HCT116 (cell line): Measurements from ENCODE around the gene TDRD12. TPM values are rescaled to one million over a fixed set of nuclear protein-coding genes. Genes with fewer than 3 reads are reported as not detected.

ENCODE experiments used
- ATAC-seq: fragments of 200-7000 bp; cut with Tn5 transposase; 2 replicates; pipeline ENCODE4 v1.9.1; 2020; ENCODE audit warnings: mild to moderate bottlenecking, moderate library complexity
- BruUV-seq: library from RNA; stranded (reverse); fragments of 400-500 nt; replicated peaks from 2 replicates; lab custom pipeline; 2021; lab: Mats Ljungman, UMichigan
- CTCF ChIA-PET: fragments of 300-600 bp; sonication (Branson Sonifier 250); formaldehyde crosslinking; loops from one replicate; lab custom pipeline; 2021; ENCODE audit warnings: antibody characterized with exemption; lab: Charles Lee
- POLR2A ChIA-PET: fragments of 300-600, 350-600 bp; sonication (Branson Sonifier 250); formaldehyde crosslinking; loops from one replicate; lab custom pipeline; 2021; ENCODE audit warnings: antibody characterized with exemption; lab: Charles Lee
- RAD21 ChIA-PET, 2 experiments: fragments of 300-600 bp; sonication (Branson Sonifier 250); formaldehyde crosslinking; loops; one replicate each; lab custom pipeline; 2023; ENCODE audit warnings: low total read pairs in 2 of 2; ENCODE audit not compliant: uncharacterized antibody in 2 of 2, unreplicated experiment in 2 of 2, low non-redundant PET in 1 of 2; lab: Charles Lee
- DNase-seq: peaks from one replicate; pipeline ENCODE4 v3.0.0-alpha.2; 2010; ENCODE audit warnings: low read depth, low spot score
- H2AFZ ChIP-seq: fragments of 200-600 bp; shearing (Covaris generic), sonication (generic); 2 replicates; pipeline ENCODE4 v1.6.1; 2017; ENCODE audit warnings: low read depth, mixed run types, mixed read lengths, antibody characterized with exemption, low read length; ENCODE audit not compliant: poor library complexity, severe bottlenecking
- H3K27ac ChIP-seq: 2 replicates; pipeline ENCODE4 v1.5.1; 2012; ENCODE audit warnings: low read depth, low read length
- H3K27me3 ChIP-seq: fragments of 200-600 bp; sonication (generic); 2 replicates; pipeline ENCODE4 v1.6.1; 2016; ENCODE audit warnings: mixed run types, low read length, mixed read lengths; ENCODE audit not compliant: insufficient read depth
- H3K36me3 ChIP-seq, 2 experiments: fragments of 200-500 bp in 1 of 2; fragments of 200-600 bp in 1 of 2; sonication (Bioruptor generic) in 1 of 2; sonication (generic) in 1 of 2; 2 replicates each; pipeline versions ENCODE4 v1.5.1 to v1.6.1; 2014 to 2016; ENCODE audit warnings: low read length in 2 of 2, inconsistent platforms in 1 of 2, mixed read lengths in 1 of 2, mixed run types in 1 of 2; ENCODE audit not compliant: insufficient read depth in 2 of 2, control insufficient read depth in 1 of 2
- H3K4me1 ChIP-seq, 2 experiments: fragments of 200-600 bp in 1 of 2; sonication (generic) in 1 of 2; 2 replicates each; pipeline versions ENCODE4 v1.5.1 to v1.6.1; 2012 to 2017; ENCODE audit warnings: low read length in 2 of 2, inconsistent platforms in 1 of 2, mild to moderate bottlenecking in 1 of 2, mixed read lengths in 1 of 2, mixed run types in 1 of 2, moderate library complexity in 1 of 2; ENCODE audit not compliant: insufficient read depth in 2 of 2, control insufficient read depth in 1 of 2
- H3K4me2 ChIP-seq: fragments of 200-600 bp; sonication (generic); 2 replicates; pipeline ENCODE4 v1.6.1; 2017; ENCODE audit warnings: mixed run types, low read length, mixed read lengths
- H3K4me3 ChIP-seq, 2 experiments: fragments of 200-600 bp in 1 of 2; sonication (generic) in 1 of 2; replicated peaks in 1 of 2; 2 replicates each; pipeline ENCODE4 v1.5.1; 2011 to 2016; ENCODE audit warnings: low read length in 2 of 2, control low read depth in 1 of 2, low read depth in 1 of 2, mild to moderate bottlenecking in 1 of 2, mixed read lengths in 1 of 2, mixed run types in 1 of 2
- H3K79me2 ChIP-seq: fragments of 200-600 bp; sonication (generic); 2 replicates; pipeline ENCODE4 v1.6.1; 2017; ENCODE audit warnings: mild to moderate bottlenecking, mixed run types, low read length, moderate library complexity, mixed read lengths; ENCODE audit not compliant: insufficient read depth
- H3K9ac ChIP-seq: fragments of 200-600 bp; sonication (generic); 2 replicates; pipeline ENCODE4 v1.6.1; 2016; ENCODE audit warnings: low read length, mixed read lengths
- H3K9me2 ChIP-seq: fragments of 200-600 bp; sonication (generic), shearing (Covaris generic); 2 replicates; pipeline ENCODE4 v1.6.1; 2017; ENCODE audit warnings: mixed run types, mild to moderate bottlenecking, moderate library complexity; ENCODE audit not compliant: insufficient read depth
- H3K9me3 ChIP-seq, 2 experiments: fragments of 200-500 bp in 1 of 2; fragments of 200-600 bp in 1 of 2; sonication (Bioruptor generic) in 1 of 2; sonication (generic) in 1 of 2; 2 replicates each; pipeline ENCODE4 v1.6.1; 2014 to 2017; ENCODE audit warnings: low read length in 2 of 2, mixed read lengths in 2 of 2, inconsistent platforms in 1 of 2, low read depth in 1 of 2, mild to moderate bottlenecking in 1 of 2, mixed run types in 1 of 2, moderate library complexity in 1 of 2; ENCODE audit not compliant: control insufficient read depth in 1 of 2, insufficient read depth in 1 of 2
- H4K20me1 ChIP-seq: fragments of 200-600 bp; sonication (generic), shearing (Covaris generic); 2 replicates; pipeline ENCODE4 v1.6.1; 2017; ENCODE audit warnings: mixed run types, mild to moderate bottlenecking, moderate library complexity; ENCODE audit not compliant: insufficient read depth
- CBX3 ChIP-seq: IDR thresholded peaks from 2 replicates; pipeline ENCODE4 v1.6.1; 2012; ENCODE audit warnings: low read depth
- CEBPB ChIP-seq: IDR thresholded peaks from 2 replicates; pipeline ENCODE4 v1.6.1; 2012; ENCODE audit warnings: low read depth
- CTCF ChIP-seq, 3 experiments: fragments of 200-600 bp in 1 of 3; sonication (generic) in 1 of 3; IDR thresholded peaks in 2 of 3; conservative IDR thresholded peaks in 1 of 3; 2 replicates each; pipeline ENCODE4 v1.5.1; 2012 to 2017; ENCODE audit warnings: low read depth in 2 of 3, low read length in 2 of 3, antibody characterized with exemption in 1 of 3, borderline replicate concordance in 1 of 3, control low read depth in 1 of 3, mild to moderate bottlenecking in 1 of 3, mixed read lengths in 1 of 3, mixed run types in 1 of 3, moderate library complexity in 1 of 3; ENCODE audit not compliant: insufficient read depth in 1 of 3
- EZH2phosphoT487 ChIP-seq: fragments of 200-600 bp; IDR thresholded peaks from 2 replicates; pipeline ENCODE4 v1.6.1; 2018; ENCODE audit warnings: antibody characterized with exemption, borderline replicate concordance
- FOSL1 ChIP-seq: IDR thresholded peaks from 2 replicates; pipeline ENCODE4 v1.6.1; 2012; ENCODE audit warnings: low read depth
- JUND ChIP-seq: IDR thresholded peaks from 2 replicates; pipeline ENCODE4 v1.6.1; 2012
- POLR2AphosphoS5 ChIP-seq: IDR thresholded peaks from 2 replicates; pipeline ENCODE4 v1.6.1; 2011; ENCODE audit warnings: mild to moderate bottlenecking, low read depth, low read length, moderate library complexity
- SIN3A ChIP-seq: IDR thresholded peaks from 2 replicates; pipeline ENCODE4 v1.6.1; 2012; ENCODE audit warnings: low read depth
- TCF7L2 ChIP-seq: IDR thresholded peaks from 2 replicates; pipeline ENCODE4 v1.7.0; 2011; ENCODE audit warnings: borderline replicate concordance, inconsistent platforms; ENCODE audit not compliant: insufficient read depth, insufficient read length; ENCODE audit errors: extremely low read depth
- ZBTB33 ChIP-seq: IDR thresholded peaks from 2 replicates; pipeline ENCODE4 v1.6.1; 2011; ENCODE audit warnings: mild to moderate bottlenecking, low read length, moderate library complexity; ENCODE audit not compliant: insufficient replicate concordance; ENCODE audit errors: extremely low read depth
- ZFX ChIP-seq: fragments of 450-650 bp; IDR thresholded peaks from 2 replicates; pipeline ENCODE4 v1.6.1; 2017
- intact Hi-C: fragments of 100-400 bp; cut with micrococcal nuclease; formaldehyde crosslinking; loops from 2 replicates; pipeline ENCODE4 v1.10.0; 2022
- total RNA-seq: library from RNA; stranded (reverse); gene quantifications from one replicate; pipeline ENCODE4 v1.2.1, GENCODE V29; 2021; ENCODE audit not compliant: unreplicated experiment
- TF ChIP-seq, protein P1 (sequence below): IDR thresholded peaks from 2 replicates; pipeline ENCODE4 v1.6.1; 2012
- TF ChIP-seq, protein P2 (sequence below): IDR thresholded peaks from 2 replicates; pipeline ENCODE4 v1.6.1; 2012; ENCODE audit warnings: low read depth

TDRD12 gene
- total RNA-seq, 1 experiment from 2014 or later: 0.30 TPM

- ChIA-PET CTCF (no interaction called here), RAD21 (no interaction called here), POLR2A (no interaction called here)
- no peak for ATAC-seq
- Histone ChIP-seq H2AFZ (no peak overlapping the region), H3K9me3 (no peaks in the 10 kb centered on the region), H3K4me1 (no peaks in the 10 kb centered on the region), H3K9me2 (no peaks in the 10 kb centered on the region), H3K36me3 (no peaks in the 10 kb centered on the region), H3K27me3 (no peaks in the 10 kb centered on the region), H3K4me2 (no peak overlapping the region), H4K20me1 (no peaks in the 10 kb centered on the region), H3K4me3 (no peak overlapping the region), H3K9ac (no peak overlapping the region), H3K27ac (no peak overlapping the region), H3K79me2 (no peaks in the 10 kb centered on the region)
- no TSS peak for BruUV-seq
- no peak for DNase-seq
- TF ChIP-seq ZBTB33 (no peak), TCF7L2 (no peak), CTCF (IDR thresholded peaks at IDR 0.05 in 2 of 3, conservative IDR thresholded peaks at IDR 0.05 in 1 of 3; ENCODE audit: borderline replicate concordance in 1 of 3, insufficient read depth in 1 of 3, low read depth in 2 of 3, low read length in 2 of 3) (no peak), JUND (no peak), SIN3A (no peak), EZH2phosphoT487 (no peak), ZFX (no peak), FOSL1 (no peak), CEBPB (no peak), POLR2AphosphoS5 (no peak), CBX3 (no peak)
- TF ChIP-seq, protein P1, sequence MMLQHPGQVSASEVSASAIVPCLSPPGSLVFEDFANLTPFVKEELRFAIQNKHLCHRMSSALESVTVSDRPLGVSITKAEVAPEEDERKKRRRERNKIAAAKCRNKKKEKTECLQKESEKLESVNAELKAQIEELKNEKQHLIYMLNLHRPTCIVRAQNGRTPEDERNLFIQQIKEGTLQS: no peak
- TF ChIP-seq, protein P2, sequence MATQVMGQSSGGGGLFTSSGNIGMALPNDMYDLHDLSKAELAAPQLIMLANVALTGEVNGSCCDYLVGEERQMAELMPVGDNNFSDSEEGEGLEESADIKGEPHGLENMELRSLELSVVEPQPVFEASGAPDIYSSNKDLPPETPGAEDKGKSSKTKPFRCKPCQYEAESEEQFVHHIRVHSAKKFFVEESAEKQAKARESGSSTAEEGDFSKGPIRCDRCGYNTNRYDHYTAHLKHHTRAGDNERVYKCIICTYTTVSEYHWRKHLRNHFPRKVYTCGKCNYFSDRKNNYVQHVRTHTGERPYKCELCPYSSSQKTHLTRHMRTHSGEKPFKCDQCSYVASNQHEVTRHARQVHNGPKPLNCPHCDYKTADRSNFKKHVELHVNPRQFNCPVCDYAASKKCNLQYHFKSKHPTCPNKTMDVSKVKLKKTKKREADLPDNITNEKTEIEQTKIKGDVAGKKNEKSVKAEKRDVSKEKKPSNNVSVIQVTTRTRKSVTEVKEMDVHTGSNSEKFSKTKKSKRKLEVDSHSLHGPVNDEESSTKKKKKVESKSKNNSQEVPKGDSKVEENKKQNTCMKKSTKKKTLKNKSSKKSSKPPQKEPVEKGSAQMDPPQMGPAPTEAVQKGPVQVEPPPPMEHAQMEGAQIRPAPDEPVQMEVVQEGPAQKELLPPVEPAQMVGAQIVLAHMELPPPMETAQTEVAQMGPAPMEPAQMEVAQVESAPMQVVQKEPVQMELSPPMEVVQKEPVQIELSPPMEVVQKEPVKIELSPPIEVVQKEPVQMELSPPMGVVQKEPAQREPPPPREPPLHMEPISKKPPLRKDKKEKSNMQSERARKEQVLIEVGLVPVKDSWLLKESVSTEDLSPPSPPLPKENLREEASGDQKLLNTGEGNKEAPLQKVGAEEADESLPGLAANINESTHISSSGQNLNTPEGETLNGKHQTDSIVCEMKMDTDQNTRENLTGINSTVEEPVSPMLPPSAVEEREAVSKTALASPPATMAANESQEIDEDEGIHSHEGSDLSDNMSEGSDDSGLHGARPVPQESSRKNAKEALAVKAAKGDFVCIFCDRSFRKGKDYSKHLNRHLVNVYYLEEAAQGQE: no peak
- intact Hi-C loops: no loop called here
Measured at GRCh38 chr19:32817569-32818476, 98.3 kb downstream of the TDRD12 start.
